ENCODE measurements around the gene NSUN6.
A peak's percentile ranks its signal among the peaks of the same experiment; 100 is the strongest.
"Not testable (repeated sequence)": the region's sequence is repeated elsewhere in the genome, so short reads cannot be mapped to it uniquely, and the experiment has no call there.

The NSUN6 gene

DNA sequence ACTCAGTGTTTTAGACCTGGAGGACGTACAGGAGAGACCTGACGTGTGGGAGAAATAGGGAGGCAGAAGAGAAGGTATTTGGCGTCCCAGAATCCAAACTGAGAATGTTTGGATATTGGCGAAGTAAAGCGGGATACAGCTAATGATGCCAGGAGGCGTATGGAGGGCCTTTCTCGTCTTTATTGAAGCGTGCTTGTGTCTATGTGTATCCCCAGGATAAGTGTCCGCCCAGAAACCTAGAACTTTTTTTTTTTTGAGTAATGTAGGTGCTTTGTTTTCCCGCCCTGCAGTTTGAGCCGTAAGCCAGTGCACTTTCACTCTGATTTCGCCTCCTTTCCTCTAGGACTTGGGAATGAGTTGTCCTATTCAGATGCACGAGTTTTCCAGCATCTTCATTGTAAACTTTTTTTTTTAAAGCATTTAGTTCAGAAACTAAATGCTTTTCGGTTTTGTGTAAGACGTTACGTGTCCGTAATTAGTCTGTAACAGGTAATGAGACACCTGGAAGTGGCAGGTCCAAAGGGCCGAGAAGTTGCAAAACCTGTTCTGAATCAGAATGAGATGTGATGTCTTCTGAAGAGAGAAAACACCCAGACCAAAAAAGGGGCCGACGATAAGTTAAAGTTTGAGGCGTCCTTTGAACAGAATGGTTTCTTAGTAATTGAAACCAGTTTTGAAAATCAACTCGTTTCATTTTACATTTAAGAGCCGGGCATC lies 8.6 kb upstream of the NSUN6 start:
- DNase-seq (ENCODE audit: low read depth in 4 of 4, low spot score in 1 of 4), result no peak

DNA sequence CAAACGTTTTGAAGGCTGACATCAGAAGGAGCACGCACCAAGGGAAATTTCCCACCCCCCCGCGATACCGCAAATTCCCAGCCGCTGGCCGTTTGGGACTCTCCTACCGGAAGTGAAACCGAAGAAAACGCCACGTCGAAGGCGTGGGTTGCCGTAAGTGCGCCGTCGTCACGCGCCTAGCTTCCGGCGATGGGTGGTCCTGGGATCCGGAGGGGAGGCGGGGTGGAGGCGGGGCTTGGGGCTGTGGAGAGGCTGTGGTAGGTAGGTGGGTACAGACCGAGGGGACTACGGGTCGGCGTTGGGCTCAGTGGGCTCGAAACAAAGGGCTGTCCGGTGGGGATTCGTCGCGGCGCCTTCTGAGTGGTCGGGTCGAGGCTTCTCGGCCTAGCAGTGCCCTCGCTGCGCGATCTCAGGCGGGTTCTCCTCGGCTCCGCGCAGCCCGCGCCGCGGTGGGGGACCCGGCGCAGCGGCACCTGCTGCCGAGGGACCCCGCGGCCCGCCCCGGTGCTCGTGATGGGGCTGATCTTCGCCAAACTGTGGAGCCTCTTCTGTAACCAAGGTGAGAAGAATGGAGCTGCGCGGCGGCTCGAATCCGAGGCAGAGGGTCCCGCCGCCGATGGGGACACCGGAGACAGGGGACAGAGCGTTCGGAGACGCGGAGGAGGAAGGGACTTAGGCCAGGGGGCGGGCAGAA lies 7.9 kb upstream of the NSUN6 start, which contains the start of gene ARL5B:
ARL5B (plus strand) TSS at position 307 of the 694 bp plus-strand sequence; CDS start at position 514, 207 bp downstream.
- DNase-seq (ENCODE audit: low read depth in 4 of 4, low spot score in 1 of 4), result peak; percentile 88 to 96 (median 92)

DNA sequence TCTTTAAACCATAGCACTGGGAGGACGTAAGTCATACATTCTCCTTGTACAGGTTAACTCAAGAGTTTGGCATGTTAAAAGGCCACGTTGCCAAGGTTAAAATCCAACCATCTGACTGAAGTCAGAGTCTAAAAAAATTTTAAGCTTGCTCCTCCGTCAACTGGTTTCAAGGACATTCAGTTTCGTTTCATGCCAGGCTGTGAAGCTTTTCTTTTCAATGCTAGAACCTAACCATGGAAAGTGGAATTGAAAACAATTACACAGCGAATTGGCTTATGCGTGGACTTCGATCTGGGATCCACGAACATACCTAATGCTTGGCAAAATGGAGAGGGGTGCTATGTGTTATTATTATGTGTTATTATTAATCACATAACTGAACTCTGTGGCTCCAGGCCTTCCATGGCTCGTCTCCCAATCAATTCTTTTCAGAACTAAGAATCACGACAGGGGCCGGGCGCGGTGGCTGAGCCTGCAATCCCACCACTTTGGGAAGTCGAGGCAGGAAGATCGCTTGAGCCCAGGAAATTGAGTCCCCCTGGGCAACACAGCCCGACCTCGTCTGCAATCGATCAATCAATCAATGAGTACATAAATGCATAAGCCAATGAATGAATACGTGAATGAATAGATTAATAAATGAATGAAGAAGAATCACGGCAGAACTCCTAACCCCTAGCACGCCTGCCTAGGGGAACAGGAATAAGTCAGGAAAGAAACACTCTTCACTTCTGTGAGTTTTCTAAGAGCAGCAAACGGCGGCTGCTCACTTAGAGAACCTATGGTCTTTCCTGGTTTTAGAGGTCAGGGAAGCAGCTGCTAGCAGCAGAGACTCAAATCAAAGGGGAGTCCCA lies 7.1 kb upstream of the NSUN6 start:
- DNase-seq (ENCODE audit: low read depth in 4 of 4, low spot score in 1 of 4), result no peak

DNA sequence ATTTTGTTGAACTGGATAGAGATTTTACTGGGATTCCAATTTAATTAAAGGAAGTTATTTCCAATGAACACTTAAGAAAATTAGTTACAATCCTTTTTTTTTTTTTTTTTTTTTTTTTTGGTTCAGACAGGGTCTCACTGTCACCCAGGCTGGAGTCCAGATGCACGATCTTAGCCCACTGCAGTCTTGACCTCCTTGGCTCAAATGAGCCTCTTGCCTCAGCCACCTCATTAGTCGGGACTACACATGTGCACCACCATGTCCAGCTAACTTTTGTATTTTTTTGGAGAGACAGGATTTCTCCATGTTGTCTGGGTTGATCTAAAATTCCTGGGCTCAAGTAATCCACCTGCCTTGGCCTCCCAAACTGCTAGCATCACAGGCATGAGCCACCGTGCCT lies 5.3 kb upstream of the NSUN6 start:
- no peak for DNase-seq (ENCODE audit: low read depth in 4 of 4, low spot score in 1 of 4)

DNA sequence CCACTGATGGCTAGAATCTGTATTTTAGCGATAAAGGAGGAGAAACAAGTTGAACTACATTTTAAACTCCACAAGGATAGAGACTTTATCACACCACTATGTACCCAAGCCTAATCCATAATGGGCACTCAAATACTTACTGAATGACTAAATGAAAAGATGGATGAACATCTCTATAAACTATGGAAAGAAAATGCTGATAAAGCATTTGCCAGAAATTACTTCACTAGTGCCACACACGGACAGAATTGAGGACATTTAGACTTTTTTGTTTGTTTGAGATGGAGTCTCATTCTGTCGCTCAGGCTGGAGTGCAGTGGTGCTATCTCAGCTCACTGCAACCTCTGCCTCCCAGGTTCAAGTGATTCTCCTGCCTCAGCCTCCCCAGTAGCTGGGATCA lies 1.7 kb upstream of the NSUN6 start:
- DNase-seq (ENCODE audit: low read depth in 4 of 4, low spot score in 1 of 4), result no peak

DNA sequence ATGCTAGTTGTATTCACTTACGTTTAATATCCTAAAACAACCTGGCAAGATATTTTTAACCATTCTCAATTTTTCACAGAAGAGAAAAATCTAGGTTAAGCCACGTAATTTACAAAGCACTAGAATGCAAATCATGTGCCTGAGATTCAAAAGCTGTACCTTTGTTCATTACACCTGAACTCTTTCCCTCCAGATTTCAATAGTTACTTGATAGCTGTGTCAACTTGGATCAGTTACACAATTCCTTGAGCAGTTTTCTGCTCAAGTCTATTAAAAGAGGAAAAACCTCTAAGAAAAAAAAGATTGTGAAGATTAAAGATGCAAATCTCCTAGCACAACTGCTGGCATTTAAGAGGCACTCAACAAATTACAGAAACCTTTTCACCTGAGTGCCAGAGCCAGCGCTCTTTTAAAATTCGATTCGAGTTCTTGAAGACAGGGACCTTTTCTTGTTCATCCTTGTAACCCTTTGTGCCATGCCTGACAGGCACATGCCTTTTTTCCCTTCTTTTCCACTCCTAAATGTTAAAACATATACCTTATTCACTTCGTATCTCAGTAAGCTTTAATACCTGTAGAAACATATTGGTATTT lies 886 bp downstream of the NSUN6 start:
- no peak for DNase-seq (ENCODE audit: low read depth in 4 of 4, low spot score in 1 of 4)

DNA sequence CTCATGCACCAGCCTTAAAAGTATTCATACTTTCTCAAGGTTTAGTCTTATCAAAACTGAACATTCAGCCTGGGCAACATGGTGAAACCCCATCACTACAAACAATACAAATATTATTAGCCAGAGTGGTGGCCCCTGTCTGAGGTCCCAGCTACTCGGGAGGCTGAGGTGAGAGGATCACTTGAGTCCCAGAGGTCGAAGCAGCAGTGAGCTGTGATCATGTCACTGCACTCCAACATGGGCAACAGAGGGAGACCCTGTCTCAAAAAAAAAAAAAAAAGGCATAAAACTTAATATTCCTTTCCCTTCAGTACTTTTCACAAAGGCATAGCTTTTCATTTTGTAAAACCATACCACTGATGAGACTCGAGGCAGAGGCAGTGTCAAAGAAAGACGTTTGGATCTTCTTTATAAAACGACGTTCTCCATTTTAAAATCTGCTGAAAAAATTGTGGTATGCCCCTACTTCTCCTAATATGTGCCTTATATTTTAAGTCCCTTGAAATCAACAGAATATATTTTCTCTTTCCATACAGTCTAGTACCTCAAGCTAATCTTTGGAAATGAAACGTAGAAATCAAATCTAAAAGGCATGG lies 1.9 kb downstream of the NSUN6 start:
- DNase-seq (ENCODE audit: low read depth in 4 of 4, low spot score in 1 of 4), result no peak

DNA sequence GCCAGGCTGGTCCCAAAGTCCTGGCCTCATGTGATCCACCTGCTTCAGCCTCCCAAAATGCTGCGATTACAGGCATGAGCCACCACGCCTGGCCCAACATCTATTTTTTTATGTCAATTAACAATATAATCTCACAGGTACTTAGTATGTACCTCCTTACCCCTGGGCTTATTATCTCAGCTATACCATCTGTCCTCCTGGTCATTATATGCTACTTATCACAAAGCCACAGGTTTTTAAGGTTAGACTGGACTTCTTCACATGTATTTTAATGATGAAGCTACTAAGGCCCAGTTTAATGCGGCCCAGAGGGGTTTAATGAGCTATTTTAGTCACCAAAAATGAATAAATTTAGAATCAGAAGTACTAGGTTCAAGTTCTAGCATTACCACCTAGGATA lies 3.4 kb downstream of the NSUN6 start:
- DNase-seq (ENCODE audit: low read depth in 4 of 4, low spot score in 1 of 4), result no peak

DNA sequence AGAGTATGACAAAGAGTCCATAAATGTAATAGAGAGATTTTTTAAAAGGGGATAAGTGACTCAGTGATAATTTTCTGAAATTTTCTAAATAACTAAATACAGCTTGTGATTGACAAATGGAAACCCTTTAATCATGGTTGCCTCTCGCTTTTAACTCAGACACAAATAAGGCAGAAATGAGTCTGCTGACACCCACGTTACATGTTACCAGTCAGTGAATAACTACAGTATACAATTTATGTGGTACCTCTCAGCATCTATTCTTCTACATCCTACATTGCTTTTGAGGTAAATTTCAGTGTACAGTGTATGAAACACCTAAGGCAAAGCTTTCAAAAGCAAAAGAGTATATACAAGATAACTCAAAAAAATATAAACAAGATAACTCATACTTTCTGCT lies 4.2 kb downstream of the NSUN6 start:
- DNase-seq (ENCODE audit: low read depth in 4 of 4, low spot score in 1 of 4), result no peak

DNA sequence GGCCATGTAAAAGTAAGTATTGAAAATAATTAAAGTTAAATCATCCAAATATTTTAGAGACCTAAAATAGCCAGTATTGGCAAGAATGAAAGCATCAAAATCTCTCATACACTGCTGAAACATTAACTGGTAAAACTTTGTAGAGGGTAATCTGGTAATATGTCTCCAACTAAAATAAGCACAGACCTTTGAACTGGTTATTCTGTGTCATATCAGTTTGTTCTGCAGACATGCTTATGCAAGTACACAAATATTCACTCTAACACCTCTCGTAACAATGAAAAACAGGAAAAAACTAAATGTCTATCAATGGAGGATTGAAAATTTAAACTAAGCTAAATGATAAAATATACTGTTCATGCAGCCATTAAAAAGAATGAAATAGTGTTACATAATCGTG lies 11.7 kb downstream of the NSUN6 start:
- not testable (repeated sequence) for DNase-seq (ENCODE audit: low read depth in 4 of 4, low spot score in 1 of 4)

DNA sequence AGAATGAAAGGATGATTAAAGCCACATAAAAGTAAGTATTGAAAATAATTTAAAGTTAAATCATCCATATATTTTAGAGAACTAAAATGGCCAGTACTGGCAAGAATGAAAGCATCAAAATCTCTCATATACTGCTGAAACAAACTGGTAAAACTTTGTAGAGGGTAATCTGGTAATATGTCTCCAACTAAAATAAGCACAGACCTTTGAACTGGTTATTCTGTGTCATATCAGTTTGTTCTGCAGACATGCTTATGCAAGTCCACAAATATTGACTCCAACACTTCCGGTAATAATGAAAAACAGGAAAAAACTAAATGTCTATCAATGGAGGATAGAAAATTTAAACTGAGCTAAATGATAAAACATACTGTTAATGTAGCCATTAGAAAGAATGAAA lies 14.0 kb downstream of the NSUN6 start:
- not testable (repeated sequence) for DNase-seq (ENCODE audit: low read depth in 4 of 4, low spot score in 1 of 4)

DNA sequence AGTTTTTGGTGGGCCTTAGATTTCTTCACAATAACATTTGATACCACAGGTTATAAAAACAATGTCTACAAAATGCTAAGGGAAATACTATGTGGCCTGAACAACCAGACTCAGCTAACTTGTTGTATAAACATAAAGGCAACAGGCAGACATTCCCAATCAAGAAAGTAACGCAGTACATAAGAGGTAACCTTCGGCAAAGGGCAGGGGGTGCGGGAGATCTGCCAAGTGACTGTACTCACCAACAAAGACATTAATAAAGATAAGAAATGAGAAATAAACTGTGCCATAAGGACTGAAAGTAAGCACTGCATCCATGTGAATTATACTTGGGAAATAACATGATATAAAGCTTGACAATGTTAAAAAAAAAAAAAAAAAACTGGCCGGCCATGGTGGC lies 15.4 kb downstream of the NSUN6 start:
- DNase-seq (ENCODE audit: low read depth in 4 of 4, low spot score in 1 of 4), result no peak

DNA sequence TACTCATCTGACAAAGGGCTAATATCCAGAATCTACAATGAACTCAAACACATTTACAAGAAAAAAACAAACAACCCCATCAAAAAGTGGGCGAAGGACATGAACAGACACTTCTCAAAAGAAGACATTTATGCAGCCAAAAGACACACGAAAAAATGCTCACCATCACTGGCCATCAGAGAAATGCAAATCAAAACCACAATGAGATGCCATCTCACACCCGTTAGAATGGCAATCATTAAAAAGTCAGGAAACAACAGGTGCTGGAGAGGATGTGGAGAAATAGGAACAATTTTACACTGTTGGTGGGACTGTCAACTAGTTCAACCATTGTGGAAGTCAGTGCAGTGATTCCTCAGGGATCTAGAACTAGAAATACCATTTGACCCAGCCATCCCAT lies 18.9 kb downstream of the NSUN6 start:
- DNase-seq (ENCODE audit: low read depth in 4 of 4, low spot score in 1 of 4), result not testable (repeated sequence)

DNA sequence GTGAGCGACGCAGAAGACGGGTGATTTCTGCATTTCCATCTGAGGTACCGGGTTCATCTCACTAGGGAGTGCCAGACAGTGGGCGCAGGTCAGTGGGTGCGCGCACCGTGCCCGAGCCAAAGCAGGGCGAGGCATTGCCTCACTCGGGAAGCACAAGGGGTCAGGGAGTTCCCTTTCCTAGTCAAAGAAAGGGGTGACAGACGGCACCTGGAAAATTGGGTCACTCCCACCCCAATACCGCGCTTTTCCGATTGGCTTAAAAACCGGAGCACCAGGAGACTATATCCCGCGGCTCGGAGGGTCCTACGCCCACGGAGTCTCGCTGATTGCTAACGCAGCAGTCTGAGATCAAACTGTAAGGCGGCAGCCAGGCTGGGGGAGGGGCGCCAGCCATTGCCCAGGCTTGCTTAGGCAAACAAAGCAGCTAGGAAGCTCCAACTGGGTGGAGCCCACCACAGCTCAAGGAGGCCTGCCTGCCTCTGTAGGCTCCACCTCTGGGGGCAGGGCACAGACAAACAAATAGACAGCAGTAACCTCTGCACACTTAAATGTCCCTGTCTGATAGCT lies 23.9 kb downstream of the NSUN6 start:
- DNase-seq (ENCODE audit: low read depth in 4 of 4, low spot score in 1 of 4), result peak in 3 of 4 experiments; percentile 23 to 42 (median 35)

DNA sequence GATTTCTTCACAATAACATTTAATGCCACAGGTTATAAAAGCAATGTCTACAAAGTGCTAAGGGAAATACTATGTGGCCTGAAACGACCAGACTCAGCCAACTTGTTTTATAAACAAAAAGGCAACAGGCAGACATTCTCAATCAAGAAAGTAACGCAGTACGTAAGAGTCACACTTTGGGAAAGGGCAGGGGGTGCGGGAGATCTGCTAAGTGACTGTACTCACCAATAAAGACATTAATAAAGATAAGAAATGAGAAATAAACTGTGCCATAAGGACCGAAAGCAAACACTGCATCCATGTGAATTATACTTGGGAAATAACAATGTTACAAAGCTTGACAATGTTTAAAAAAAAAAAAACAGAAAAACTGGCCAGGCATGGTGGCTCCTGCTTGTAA lies 25.5 kb downstream of the NSUN6 start:
- DNase-seq (ENCODE audit: low read depth in 4 of 4, low spot score in 1 of 4), result no peak

DNA sequence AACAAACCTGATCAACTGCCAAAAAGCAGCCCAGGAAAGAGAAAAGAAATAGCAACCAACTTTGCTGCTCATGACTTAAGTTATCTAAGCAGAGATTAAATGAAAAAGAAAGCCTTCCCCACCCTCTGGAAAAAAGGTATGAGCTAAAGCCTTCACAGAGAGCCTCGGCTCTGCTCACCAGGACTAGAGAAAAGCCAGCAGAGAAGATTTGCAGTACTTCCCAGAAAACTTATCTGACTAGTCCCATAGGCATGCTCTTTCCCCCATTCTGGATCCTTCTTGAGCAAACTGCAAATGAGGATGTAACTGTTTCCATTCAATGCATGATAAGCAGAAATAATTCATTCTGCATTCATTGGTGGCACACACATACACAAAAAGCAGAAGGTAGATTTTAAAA lies 27.7 kb downstream of the NSUN6 start:
- not testable (repeated sequence) for DNase-seq (ENCODE audit: low read depth in 4 of 4, low spot score in 1 of 4)

DNA sequence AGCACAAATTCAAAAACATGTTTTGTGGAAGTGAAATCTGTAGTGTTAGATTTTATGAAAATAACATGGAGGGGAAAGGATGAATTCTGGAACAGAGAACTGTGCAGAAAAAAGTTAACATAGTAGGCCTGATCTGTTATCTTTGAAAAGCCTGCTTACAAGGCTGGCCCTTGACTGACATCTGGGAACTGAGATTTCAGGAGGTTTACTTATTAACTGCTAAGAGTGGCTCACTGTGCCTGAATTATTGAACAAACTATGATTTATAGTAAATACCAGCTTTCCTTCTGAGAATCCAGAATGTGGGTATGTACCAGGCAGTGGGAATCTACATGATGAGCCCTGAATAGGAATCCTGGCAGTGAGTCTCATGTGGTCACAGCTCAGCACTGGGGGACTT lies 30.5 kb downstream of the NSUN6 start:
- no peak for DNase-seq (ENCODE audit: low read depth in 4 of 4, low spot score in 1 of 4)

DNA sequence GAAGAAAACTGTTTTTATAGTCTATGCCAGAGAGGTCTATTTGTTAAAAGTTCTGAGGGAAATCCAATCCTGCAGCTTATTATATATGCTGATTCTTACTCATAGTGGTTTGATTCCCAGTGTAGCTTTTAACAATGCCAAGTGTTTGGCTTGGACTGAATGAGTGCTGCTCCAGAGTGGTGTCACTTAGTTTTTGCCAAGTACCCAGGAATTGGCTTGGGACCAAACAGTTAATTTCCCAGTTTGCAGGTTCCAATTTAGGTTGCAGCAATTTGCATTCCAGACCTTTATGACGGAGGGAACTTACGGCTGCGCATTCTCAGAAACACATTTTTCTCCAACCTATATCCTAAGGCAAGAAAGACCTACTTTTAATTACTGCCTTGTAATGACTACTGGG lies 32.4 kb downstream of the NSUN6 start:
- DNase-seq (ENCODE audit: low read depth in 4 of 4, low spot score in 1 of 4), result no peak

DNA sequence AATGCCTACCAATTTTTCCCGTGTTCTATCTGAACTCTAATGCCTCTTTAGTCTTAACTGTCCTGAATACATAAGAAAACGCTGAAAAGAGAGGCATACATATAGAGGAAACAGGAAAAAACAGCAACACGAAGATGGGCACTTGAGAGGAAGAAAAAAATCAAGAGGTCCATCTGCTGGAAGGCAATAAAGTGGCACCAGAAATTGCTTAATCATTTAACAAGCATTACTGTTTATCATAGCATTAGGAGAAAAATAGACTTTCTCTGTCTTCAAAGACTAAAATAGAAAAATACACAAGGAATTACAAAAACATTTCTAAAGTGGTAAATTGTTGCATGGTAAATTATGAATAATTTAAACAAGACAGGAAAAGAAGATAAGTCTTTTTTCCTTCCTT lies 35.0 kb downstream of the NSUN6 start:
- no peak for DNase-seq (ENCODE audit: low read depth in 4 of 4, low spot score in 1 of 4)

DNA sequence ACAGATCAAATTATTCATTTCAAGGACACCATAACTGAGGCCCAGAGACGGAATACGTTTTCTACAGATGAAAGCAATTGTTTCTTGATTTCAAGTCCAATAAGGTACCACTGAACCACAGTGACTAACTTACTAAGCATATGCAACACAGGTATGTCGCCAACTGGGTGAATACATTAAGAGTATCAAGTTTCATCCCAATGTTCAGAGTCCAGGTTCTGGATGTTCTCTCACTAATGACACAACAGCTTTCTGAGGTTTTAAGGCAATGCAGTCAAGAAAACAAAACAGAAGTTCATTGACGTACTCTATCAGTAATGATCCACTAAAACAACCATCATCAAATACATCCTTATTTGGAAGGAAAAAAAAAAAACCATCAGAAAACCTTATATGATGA lies 35.8 kb downstream of the NSUN6 start:
- DNase-seq (ENCODE audit: low read depth in 4 of 4, low spot score in 1 of 4), result no peak

DNA sequence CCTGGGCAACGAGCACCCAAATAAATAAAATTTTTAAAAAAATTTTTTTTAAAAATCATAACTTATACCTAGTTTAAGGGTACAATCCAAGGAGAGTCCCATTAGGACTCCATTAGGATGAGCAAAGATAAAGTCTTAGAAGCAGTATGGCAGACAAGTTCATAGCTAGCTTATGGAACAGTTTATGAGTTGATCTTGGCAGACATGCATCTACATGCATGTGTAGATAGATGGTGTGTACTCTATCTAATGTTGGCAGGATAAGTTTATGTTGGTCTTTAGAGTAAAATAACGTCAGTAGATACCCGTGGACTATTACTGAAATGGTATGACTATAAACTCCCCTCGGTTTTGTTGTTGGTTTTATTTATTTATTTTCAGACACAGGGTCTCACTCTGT lies 40.2 kb downstream of the NSUN6 start:
- no peak for DNase-seq (ENCODE audit: low read depth in 4 of 4, low spot score in 1 of 4)

Data from stimulated activated CD4-positive, alpha-beta T cell treated with anti-CD3 and anti-CD28 coated beads, Interleukin-1b, Interleukin-23, amount 100 ng/mL, for 24 hours (primary cell).